Sigmoid colon (tissue), 4 donors: ENCODE results near the gene CFAP99.

Experiments used
- CTCF ChIP-seq, 4 experiments: fragments of 450-650 bp in 3 of 4; fragments of 200-600 bp in 1 of 4; IDR thresholded peaks; one replicate each; pipeline ENCODE4 v1.5.1; 2016 to 2019; ENCODE audit warnings: antibody characterized with exemption in 4 of 4, mild to moderate bottlenecking in 3 of 4, moderate library complexity in 2 of 4
- POLR2AphosphoS5 ChIP-seq, 4 donors: sonication (generic); formaldehyde crosslinking; IDR thresholded peaks; one replicate each; pipeline ENCODE4 v1.6.1; 2017; ENCODE audit warnings: antibody characterized with exemption in 4 of 4

DNA sequence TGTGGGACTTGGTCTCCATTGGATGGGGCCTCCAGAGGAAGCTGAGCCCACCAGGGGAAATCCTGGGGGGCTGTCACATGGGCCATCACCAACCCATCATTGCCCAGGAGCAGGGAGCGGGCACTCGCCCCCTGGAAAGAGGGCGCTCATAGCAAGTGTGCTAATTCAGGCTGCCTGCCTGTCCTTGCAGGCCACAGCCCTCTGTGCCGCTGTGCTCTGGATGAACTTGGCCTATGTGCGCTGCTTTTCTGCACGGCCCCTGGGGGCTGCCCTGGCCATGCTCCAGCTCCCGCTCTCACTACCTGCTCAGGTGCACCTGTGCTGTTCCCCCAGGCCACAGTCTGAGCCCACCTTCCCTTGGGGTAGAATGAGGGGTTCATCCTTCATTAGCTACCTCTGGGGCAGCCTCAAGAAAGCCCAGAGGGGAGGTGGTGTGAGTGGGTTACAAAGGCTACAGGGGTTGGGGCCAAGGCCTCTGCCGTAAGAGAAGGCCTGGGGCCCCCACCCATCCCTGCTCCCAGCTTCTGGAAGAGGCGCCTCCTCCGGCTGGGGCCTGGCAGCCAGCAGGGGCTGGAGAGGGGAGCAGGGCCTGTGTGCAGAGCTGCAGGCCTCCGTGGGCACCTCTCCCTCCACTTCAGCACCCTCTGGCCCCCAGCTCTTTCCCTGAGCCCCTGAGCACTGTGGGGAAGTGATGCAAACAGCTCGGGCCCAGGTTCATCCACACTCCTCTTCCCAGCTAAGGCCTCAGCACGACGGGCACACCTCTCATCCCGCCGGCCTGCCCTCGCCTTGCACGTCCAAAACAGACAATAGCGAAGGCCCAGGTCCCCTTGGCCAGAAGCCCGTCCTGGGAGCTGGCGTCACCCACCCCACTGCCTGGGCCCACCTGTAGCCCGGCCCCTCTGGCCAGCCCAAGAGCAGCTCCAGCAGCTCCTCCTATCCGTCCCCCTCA, 8.9 kb downstream of the CFAP99 start:
- TF ChIP-seq CTCF (IDR thresholded peaks at IDR 0.05) (no peak), POLR2AphosphoS5 (IDR thresholded peaks at IDR 0.05) (no peak)
